NCI-H2081 treated with DMSO at 0.1 percent for 48 hours (cell line): ENCODE measurements around the gene UST.
"Not testable (repeated sequence)": the region's sequence is repeated elsewhere in the genome, so short reads cannot be mapped to it uniquely, and the experiment has no call there.

Experiments used
- DNase-seq: peaks from one replicate; lab custom pipeline; 2025; lab: John Stamatoyannopoulos, UW

The UST gene

GRCh38 chr6:148904896-148905870 lies 158.4 kb downstream of the UST start:
- DNase-seq = no peak

GRCh38 chr6:148905901-148906300 lies 159.1 kb downstream of the UST start:
- DNase-seq = no peak

- no peak for DNase-seq
These were observed 159.6 kb downstream of the UST start for GRCh38 chr6:148906386-148906785.

GRCh38 chr6:148907573-148907972 lies 160.7 kb downstream of the UST start:
- no peak for DNase-seq

- DNase-seq = no peak
These were observed 165.4 kb downstream of the UST start for GRCh38 chr6:148912252-148912651.

- peak; percentile 80 for DNase-seq
These were observed 169.0 kb downstream of the UST start for GRCh38 chr6:148915810-148916209.

- DNase-seq = not testable (repeated sequence)
These were observed 169.7 kb downstream of the UST start for GRCh38 chr6:148916485-148916884.

GRCh38 chr6:148924226-148925012 lies 177.6 kb downstream of the UST start:
- no peak for DNase-seq

- no peak for DNase-seq
These were observed 178.9 kb downstream of the UST start for GRCh38 chr6:148925701-148926100.

- no peak for DNase-seq
These were observed 179.6 kb downstream of the UST start for GRCh38 chr6:148926478-148926877.

- no peak for DNase-seq
These were observed 180.8 kb downstream of the UST start for GRCh38 chr6:148927586-148927985.

GRCh38 chr6:148928811-148929210 lies 182.0 kb downstream of the UST start:
- DNase-seq = no peak

GRCh38 chr6:148932208-148932607 lies 185.4 kb downstream of the UST start:
- DNase-seq = no peak

- no peak for DNase-seq
These were observed 185.9 kb downstream of the UST start for GRCh38 chr6:148932731-148933130.

- no peak for DNase-seq
These were observed 187.7 kb downstream of the UST start for GRCh38 chr6:148934539-148934938.

- no peak for DNase-seq
These were observed 188.1 kb downstream of the UST start for GRCh38 chr6:148934961-148935360.

GRCh38 chr6:148935705-148936435 lies 189.0 kb downstream of the UST start:
- no peak for DNase-seq

GRCh38 chr6:148943451-148943850 lies 196.6 kb downstream of the UST start:
- no peak for DNase-seq

- DNase-seq = no peak
These were observed 197.8 kb downstream of the UST start for GRCh38 chr6:148944608-148945007.

- DNase-seq = no peak
These were observed 198.6 kb downstream of the UST start for GRCh38 chr6:148945301-148946021.

- no peak for DNase-seq
These were observed 201.0 kb downstream of the UST start for GRCh38 chr6:148947621-148948444.
